HG02884 (cell line): ENCODE data around the gene CFAP69.
"Not testable (repeated sequence)": the region's sequence is repeated elsewhere in the genome, so short reads cannot be mapped to it uniquely, and the experiment has no call there.

Experiments used
- ATAC-seq: cut with Tn5 transposase; IDR thresholded peaks from one replicate; pipeline ENCODE4 v1.9.1; 2021; ENCODE audit warnings: mild to moderate bottlenecking, moderate library complexity; ENCODE audit not compliant: unreplicated experiment

The CFAP69 gene

DNA sequence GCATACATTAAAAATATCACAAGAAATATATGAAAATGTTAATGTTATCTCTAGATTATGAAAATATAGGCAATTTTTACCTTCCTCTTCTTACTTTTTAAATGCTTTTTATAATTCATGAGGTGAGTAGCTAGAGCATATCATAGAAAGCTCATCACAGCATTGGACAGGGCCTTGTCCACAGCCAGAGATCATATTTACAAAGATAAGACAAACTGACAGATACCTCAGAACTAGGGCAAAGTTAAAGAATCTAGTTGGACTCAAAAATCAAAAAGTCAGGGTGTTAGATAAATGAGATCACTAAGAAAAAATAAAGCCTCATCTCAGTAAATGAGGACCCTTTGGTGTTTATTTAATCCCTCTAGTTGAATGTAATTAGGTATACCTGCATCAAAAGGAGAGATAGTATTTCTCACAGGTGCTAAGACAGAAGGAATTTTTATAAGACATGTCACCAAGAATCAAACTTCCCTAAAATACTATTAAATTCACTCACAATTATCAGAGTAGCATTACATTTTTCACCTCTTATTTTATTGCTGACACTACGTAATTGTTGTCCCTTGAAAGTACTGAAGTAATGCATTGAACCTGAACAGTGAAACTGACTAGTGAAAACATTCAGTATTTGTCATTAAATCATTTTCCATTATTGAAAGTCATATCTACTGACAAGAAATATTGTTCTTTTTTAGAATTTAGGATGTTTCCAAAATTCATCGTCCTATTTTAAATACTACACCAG is 25.6 kb downstream of the CFAP69 start:
- no peak for ATAC-seq

DNA sequence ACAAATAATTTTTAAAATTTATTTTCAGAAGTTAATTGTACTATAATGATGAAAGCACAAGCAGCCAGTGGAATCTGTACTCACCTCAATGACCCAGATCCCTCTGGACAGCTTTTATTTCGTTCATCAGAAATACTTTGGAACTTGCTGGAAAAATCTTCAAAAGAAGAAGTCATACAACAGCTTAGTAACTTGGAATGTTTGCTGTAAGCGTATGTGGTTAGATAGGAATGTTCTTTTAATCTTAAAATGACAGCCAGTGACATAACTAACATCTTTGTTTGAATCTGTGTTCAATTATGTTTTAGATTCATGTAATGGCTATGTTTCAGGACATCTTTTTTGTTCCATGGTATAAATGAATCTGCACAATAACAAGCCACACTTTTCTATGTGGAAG is 26.8 kb downstream of the CFAP69 start:
- ATAC-seq = no peak

DNA sequence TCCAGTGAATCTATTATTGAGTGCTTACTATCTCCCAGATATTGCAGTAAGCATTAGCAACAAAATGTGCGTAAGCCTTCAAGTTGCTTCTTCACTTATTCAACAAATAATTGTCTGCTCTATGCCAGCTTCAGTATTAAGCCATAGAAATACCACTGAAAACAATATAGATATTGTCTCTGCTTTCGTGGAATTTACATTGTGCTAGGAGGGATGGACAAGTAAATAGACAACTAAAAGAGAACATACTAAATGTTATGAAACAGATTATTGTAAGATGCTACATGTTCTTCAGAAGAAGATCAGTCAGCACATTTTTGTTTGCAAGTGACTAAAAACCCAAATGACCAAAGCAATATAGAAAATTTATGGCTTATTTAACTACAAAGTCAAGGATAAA is 27.3 kb downstream of the CFAP69 start:
- ATAC-seq = no peak

DNA sequence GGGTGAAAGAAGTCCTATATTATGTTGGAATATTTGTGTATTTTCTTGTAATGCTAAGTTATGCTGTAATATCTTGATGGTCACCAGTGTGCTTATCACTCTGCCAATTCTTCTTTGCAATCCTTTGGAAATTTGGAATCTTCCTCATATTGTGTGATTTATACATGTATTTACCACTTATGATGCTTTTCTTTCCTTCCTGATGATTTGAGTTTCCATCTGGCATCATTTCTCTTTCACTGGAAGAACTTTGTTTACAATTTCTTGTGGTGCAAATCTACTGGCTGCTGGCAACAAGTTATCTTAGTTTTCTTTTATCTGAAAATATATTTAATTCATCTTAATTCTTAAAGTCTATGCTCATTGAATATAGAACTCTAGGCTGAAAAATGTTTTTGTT is 29.2 kb downstream of the CFAP69 start:
- no peak for ATAC-seq

DNA sequence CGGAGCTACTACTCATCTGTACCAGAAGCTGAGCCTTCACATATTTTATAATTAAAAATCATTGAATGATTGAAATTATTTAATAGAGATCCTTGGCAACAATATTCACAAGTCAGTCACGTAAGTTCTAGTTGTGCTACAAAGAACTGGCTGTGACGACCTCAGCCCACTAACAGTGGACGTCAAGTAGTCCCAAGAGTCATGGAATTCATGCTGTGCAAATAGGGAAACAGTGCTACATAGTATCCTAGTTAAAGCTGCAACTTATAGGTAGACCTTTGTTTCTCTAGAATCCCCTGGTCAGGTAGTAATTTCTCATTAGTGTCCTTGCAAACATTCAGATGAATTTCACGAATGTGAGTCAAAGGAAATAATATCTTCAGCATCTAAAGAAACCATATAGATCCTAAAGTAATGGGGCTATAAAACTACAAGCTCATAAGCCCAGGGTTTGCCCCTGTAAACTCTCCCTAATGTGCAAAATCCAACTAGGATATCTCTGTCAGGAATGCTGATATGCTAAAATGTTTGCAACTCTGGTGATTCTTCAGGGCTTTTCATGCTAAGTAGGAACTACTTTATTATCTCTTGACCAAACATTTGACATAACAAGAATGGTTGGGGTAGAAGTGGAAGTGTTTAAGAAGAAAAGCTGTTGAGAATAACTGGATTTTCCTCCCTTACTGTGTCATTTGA is 31.2 kb downstream of the CFAP69 start:
- no peak for ATAC-seq

DNA sequence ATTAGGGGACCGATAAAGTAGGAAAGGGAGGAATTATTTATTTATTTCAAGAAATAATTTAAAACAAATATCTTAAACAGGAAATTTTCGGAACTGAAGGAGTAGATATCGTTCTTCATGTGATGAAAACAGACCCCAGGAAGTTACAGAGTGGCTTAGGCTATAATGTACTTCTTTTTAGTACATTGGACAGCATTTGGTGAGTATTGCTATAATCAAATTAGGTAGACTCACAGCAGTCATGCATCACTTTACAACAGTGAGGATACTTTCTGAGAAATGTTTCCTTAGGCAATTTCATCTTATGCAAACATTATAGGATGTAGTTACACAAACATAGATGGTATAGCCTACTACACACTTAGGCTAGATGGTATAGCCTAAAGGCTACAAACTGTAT is 43.2 kb downstream of the CFAP69 start:
- ATAC-seq = no peak

DNA sequence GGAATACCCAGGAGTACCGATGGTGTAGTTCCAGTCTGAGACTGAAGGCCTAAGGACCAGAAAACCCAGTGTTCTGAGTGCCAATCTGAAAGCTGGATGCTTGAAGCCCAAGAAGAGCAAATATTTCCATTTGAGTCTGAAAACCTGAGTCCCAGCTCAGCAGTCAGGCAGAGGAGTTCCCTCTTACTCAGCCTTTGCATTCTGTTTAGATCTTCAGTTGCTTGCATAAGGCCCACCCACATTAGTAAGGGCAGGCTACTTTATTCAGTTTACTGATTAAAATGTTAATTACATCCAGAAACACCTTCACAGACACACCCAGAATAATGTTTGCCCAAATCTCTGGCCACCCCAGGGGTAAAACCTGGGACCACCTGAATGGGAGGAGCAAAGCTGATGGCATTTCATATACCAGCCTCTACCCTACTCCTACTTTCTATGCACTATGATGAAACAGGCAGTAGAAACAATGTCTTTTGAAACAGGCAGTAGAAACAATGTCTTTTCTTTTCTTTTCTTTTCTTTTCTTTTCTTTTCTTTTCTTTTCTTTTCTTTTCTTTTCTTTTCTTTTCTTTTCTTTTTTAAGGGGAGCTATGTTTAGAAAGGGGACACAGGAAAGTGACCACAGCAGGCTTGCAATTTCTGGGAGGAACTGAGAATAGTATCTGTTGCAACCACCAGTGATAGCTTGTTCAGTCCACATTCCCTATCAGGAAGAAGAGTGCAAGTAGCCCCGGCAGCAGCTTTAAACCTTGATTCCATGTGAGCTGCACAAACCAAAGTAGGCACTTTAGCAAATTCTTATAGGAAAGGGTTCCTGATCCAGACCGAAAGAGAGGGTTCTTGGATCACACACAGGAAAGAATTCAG is 45.5 kb downstream of the CFAP69 start:
- ATAC-seq = no peak

DNA sequence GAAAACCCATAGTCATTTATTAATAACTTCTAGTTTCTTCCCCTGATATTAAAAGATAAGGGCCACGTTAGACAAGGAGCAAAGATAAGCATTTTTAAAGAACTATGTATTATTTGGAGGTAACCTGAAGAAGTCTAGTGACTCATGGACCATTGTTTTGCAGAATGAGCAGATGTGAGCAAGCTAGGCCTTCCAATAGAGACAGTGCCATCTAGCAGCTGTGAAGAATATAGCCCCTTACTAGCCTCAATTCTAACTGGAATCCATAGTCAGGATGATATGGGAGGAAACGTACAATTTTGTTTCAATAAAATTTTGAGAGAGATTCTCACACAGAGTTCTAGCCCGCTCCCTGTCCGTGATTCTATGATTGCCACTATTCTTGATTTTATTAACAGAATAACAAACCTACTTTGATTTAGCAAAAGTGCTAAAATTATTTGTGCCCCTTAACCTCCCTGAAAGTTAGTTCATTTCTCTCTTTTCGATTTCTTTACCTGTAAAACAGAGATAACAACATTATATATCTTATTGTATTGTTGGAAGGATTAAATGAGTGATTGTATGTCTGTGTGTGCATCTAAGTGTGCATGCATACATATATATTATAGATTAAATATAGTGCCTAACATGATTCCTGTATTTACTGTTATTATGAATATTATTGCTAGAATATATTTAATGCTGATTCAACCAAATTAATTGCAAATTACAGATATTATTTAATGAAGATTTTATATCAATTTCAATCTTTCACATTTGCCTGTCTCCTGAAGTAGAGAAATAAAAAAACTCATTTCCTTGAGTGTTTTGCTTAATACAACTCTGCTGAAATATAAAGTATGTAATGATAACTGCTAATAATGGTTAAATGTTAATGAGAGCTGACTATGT is 53.4 kb downstream of the CFAP69 start:
- ATAC-seq = peak; percentile 73

DNA sequence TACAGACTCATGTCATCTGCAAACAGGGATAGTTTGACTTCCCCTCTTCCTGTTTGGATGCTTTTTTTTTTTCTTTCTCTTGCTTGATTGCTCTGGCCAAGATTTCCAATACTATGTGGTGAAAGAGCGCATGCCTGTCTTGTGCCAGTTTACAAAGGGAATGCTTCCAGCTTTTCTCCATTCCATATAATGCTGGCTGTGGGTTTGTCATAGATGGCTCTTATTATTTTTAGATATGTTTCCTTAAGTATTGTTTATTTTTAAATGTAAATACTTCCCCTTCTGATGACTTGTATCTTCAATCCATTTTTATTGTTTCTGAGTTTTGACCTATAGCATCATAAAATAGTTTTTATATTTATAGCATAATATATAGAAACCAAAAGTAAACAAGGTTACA is 58.3 kb downstream of the CFAP69 start:
- ATAC-seq = no peak

DNA sequence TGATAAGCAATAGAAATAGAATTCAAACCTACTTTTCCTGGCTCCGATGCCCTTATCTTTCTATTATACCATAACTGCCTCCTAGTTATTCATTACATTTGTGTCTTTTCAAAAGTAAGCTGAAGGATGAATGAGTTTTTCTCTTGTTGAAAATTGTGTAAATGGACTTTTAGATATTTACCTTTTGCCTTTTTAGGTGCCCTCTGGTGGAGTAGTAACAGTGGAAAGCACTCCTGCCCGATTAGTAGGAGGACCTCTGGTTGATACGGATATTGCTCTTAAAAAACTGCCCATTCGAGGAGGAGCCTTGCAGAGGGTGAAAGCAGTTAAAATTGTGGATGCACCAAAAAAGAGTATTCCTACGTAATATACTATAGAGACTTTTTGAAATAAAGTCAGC is 64.9 kb downstream of the CFAP69 start:
- ATAC-seq = no peak

DNA sequence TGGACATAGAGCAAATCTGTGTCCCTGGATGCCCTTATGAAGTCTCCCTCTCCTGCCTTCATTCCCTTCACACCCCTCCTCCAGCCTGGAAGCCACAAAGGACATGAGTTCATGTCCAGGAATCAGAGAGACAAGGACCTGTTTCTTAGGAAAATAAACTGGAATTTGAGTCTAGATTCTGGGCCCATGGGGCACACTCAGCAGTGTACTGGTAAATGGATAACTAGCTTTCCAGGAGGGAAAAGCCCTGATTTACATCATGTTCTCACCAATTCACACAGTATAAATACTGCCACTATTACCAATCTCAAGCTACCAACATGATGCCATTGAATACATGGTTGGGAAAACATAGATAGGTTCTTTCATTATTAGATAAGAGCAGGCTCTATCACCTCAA is 66.2 kb downstream of the CFAP69 start:
- no peak for ATAC-seq

DNA sequence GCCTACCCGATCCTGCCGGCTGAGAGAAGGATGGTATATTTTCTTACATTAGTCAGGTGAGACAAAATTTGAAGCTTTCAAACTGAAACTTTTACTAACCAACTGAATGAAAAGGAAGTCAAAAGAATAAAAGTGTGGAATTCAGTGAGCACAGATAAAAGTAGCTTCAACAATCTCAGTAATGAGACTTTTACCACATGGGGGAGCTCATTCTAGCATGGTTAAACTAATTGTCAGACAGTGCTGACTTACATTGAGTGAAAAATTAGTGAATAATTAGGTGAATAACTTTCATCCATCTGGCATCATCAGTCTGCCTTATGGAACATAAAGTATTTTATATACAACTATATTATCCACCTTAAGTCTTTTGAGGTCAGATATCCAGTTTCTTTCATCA is 67.8 kb downstream of the CFAP69 start:
- no peak for ATAC-seq

DNA sequence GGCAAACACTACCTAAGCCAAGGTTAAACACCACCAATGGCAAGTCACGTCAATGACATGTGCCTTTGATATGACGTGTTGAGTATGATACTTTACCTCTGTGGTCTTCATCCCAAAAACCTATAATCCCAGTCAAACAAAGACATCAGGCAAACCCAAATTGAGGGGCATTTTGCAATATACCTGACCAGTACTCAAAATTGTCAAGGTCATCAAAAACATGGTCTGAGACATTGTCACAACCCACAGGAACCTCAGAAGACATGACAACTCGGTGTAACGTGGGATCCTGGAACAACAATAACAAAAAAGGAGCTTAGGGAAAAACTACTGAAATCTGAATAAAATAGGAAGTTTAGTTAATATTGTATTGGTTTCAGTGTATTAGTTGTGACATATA is 68.9 kb downstream of the CFAP69 start:
- ATAC-seq = no peak

DNA sequence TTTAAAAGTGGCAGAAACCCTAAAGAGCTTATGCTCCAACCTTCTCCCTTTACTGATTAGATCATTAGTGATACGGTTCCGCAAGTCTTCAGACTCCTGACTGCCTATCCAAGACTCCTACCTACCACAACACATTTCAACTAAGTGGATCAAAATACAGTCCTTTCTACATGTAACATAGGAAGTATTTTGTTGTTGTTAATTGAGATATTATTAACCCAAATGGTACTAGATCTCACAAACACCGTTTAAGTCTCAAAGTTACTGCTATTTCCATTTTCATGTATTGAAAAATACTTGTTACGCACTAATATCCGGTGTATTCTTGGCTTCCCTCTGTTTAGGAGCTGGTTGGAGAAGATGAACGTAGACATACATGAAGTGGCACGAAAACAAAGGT is 75.0 kb downstream of the CFAP69 start:
- no peak for ATAC-seq

DNA sequence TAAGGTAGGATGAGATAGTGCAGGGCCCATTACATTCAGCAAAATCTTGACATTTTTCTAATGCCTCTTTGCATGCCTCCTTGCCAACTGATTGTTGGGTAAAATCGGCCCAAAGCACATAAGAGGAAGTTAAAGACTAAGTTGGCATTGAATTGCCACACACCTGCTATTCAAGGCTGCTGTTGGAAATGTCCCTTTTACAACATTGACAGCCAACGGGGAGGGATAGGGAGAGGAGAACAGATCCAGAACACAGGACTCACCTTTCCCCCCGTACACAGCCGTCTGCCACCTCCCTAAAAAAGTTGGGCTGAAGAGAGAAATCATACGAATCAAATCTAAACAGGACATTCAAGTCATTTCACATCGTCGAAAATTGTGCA is 75.4 kb downstream of the CFAP69 start:
- no peak for ATAC-seq

DNA sequence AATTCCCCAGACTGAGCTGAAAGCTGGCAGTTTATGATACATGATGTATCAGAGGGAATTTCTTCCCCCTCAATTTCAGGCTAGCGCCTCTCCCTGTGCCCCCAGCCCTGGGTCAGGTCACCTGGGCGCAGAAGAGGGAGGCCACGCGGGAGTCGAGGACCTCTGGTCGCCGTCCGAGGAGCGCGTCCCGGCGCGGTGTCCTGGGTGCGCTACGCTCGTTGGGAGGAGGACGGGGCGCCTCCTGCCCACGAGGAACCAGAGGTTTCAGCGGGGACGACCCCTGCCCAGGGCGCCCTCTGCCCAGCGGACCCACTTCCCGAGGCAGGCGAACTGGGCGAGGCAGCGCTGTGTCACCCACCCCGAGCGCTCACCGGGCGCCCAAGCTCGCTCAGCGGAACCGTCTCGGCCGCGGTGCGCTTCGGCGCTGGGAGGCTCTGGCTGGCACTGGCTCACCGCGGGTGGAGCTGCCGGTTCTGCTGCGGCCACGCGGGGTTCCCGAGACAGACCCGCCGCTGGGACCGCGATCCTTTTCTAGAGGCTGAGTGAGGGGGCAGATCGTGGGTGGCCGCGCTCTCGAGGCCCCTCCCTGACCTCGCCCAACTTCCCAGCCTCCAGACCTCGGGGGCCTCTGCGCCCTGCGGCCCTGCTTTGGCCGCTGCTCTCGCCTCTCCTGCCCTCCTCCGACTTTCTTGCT is 76.0 kb downstream of the CFAP69 start, which contains the start of gene FAM237B:
Gene FAM237B (minus strand): TSS at position 504 of the 694 bp plus-strand sequence. CDS start 1,556 bp downstream, outside the sequence.
- ATAC-seq = no peak

DNA sequence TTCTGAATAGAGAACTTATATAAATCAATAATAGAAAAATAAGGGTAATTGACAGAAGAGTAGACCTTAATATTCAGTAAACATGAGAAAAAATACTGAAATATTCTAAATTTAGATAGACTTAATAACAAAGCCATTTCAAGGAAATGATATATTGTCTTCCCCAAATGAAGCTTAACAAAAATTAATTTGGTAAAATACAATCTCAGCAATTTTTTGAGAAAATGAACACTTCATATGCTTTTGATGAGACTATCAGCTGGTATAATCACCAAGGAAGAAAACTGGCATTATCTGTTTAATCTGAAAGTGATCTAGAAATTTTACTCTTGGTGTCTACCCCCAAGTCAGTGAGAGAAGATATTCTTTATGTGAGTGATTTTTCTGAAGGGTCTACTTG is 77.9 kb downstream of the CFAP69 start:
- ATAC-seq = no peak

DNA sequence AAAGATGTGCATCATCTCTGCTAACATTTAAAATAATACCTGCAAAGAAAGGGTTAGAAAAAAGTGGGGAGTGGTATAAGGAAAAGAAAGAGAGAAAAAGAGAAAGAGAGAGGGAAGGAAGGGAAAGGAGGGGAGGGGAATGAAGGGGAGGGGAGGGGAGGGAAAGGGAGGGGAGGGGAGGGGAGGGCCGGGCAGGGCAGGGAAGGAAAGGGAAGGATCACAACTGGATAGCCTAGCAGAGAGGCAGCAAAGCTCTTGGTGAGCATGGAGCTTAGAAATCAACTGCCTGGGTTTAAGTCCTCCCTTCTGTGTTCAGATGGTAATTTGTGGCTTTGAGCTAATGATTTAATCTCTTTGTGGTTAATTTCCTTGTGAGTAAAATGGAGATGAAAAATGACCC is 81.5 kb downstream of the CFAP69 start:
- no peak for ATAC-seq

DNA sequence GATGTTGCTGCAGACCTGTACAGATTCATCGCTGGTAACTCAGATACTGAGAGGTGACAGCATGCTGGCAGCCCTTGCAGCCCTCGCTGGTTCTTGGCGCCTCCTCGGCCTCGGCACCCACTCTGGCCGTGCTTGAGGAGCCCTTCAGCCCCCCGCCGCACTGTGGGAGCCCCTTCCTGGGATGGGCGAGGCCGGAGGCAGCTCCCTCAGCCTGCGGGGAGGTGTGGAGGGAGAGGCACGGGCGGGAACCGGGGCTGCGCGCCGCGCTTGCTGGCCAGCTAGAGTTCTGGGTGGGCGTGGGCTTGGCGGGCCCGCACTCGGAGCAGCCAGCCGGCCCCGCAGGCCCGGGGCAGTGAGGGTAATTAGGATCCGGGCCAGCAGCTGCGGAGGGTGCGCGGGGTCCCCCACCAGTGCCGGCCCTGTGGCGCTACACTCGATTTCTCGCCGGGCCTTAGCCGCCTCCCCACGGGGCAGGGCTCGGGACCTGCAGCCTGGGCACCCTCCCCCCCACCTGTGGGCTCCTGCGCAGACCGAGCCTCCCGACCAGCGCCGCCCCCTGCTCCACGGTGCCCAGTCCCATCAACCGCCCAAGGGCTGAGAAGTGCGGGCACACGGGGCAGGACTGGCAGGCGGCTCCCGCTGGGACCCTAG is 89.3 kb downstream of the CFAP69 start:
- no peak for ATAC-seq

DNA sequence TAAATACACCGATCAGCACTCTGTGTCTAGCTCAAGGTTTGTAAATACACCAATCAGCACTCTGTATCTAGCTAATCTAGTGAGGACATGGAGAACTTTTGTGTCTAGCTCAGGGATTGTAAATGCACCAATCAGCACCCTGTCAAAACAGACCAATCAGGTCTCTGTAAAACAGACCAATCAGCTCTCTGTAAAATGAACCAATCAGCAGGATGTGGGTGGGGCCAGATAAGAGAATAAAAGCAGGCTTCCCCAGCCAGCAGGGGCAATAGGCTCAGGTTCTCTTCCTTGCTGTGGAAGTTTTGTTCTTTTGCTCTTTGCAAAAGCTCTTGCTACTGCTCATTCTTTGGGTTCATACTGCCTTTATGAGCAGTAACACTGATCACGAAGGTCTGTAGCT is 90.0 kb downstream of the CFAP69 start:
- not testable (repeated sequence) for ATAC-seq
